ENCODE data around the gene ELK1.
A peak's percentile ranks its signal among the peaks of the same experiment; 100 is the strongest.

The ELK1 gene

DNA sequence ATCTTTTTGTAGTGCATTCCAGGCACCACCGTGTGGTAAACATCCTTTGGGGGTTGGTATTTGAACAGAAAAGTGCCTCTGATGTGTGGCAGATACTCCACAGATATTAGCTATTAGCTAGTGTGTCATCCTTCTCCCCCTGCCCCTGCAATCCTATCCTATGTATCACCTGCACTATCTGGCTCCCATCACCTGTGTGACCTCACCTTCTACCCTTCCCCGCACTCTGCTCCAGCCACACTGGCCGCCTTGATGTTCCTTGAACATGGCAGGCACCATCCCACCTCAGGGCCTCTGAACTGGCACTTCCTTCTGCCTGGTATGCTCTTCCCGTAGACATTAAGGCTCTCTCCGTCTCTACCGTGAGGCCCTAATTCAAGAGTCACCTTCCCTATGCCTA is 3.7 kb downstream of the ELK1 start:
- H3K27me3 ChIP-seq (ENCODE audit: control insufficient read depth, insufficient read depth, low read length, poor library complexity, severe bottlenecking), result no peaks in the 10 kb centered on the region
- no peaks in the 10 kb centered on the region for H3K36me3 ChIP-seq (ENCODE audit: control insufficient read depth, insufficient read depth, low read length)
- no peak overlapping the region for H3K4me3 ChIP-seq (ENCODE audit: insufficient read depth, low read depth, low read length)
- 92 to 94% methylated on average over 5 to 6 of the region's 6 CpGs for WGBS, 2 experiments
- no peaks in the 10 kb centered on the region for H3K9me3 ChIP-seq (ENCODE audit: control insufficient read depth, low read length)
- H3K27ac ChIP-seq (ENCODE audit: insufficient read depth, low read depth, low read length, poor library complexity, severe bottlenecking), result no peak overlapping the region
- peaks cover 5% of the 10 kb centered on the region for H3K4me1 ChIP-seq (ENCODE audit: control insufficient read depth, insufficient read depth, low read length)

DNA sequence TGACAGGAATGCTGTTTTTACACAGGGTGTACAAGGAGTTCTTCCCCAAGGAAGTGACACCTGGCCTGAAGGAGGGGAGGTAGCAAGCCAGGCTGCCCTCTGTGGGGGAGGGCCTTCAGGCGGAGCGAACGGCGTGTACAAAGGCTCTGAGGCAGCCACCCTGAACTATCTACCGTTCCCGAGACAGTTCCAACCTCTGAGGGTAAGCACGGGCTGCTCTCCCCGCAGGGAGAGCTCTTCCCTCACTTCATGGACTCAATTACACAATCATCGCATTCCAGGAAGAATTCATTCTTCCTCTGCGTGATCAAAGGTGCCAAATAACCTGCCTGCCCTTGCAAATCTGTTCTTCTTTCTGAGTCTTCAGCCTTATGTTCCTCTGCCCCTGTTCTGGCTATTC is 4.8 kb downstream of the ELK1 start:
- Histone ChIP-seq H3K9me3 (ENCODE audit: control insufficient read depth, low read length) (no peaks in the 10 kb centered on the region), H3K27me3 (ENCODE audit: control insufficient read depth, insufficient read depth, low read length, poor library complexity, severe bottlenecking) (no peaks in the 10 kb centered on the region), H3K4me3 (ENCODE audit: insufficient read depth, low read depth, low read length) (no peak overlapping the region), H3K27ac (ENCODE audit: insufficient read depth, low read depth, low read length, poor library complexity, severe bottlenecking) (no peak overlapping the region), H3K36me3 (ENCODE audit: control insufficient read depth, insufficient read depth, low read length) (peaks cover 8% of the 10 kb centered on the region), H3K4me1 (ENCODE audit: control insufficient read depth, insufficient read depth, low read length) (peaks cover 5% of the 10 kb centered on the region)
- WGBS, 2 experiments, result 88 to 93% methylated on average over 10 of the region's 10 CpGs

DNA sequence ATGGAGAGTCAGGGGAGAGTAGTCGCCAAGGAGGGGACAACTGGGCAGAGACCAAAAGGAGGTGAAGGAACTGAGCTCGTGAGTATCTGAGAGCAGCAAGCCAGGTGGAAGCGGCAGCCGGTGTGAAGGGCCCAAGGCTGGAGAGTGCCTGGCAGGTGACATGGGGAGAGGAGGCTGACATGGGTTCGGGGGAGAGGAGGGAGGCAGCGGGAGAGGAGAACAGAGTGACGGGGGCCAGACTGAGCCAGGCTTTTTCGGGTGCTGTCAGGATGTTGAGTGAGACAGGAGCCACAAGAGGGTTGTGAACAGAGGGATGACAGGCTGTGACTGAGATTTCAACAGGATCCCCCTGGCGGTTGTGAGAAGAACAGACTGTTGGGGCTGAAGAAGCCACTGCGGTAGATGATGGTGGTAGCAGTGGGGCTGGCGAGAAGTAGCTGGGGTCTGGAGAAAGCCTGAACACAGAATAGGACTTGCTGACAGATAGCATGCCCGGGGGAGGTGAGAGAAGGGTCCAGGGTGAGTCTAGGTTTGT is 5.7 kb downstream of the ELK1 start:
- H3K36me3 ChIP-seq (ENCODE audit: control insufficient read depth, insufficient read depth, low read length), result peaks cover 12% of the 10 kb centered on the region
- H3K4me3 ChIP-seq (ENCODE audit: insufficient read depth, low read depth, low read length), result no peak overlapping the region
- no peak overlapping the region for H3K27ac ChIP-seq (ENCODE audit: insufficient read depth, low read depth, low read length, poor library complexity, severe bottlenecking)
- WGBS, 2 experiments, result 67 to 70% methylated on average over 12 of the region's 12 CpGs
- H3K9me3 ChIP-seq (ENCODE audit: control insufficient read depth, low read length), result no peaks in the 10 kb centered on the region
- no peaks in the 10 kb centered on the region for H3K27me3 ChIP-seq (ENCODE audit: control insufficient read depth, insufficient read depth, low read length, poor library complexity, severe bottlenecking)
- H3K4me1 ChIP-seq (ENCODE audit: control insufficient read depth, insufficient read depth, low read length), result peaks cover 5% of the 10 kb centered on the region

DNA sequence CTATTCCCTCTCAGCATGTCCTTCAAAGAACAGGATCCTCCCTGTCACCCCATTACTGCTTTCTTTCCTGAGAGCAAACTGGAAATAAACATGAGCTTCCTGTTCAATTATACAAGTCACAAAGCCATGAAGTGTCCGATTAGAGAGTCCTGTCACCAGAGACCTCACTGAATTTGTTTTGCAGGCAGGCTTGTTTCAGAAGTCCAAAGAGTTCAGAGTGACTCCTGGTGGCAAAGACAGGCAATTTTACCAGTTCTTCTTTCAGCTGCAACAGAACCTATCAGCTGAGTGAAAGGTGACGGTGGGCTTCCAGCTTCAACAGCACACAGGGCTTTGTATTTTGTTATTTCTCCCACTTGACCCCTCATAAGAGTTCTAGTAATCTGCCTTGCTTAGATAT is 6.4 kb downstream of the ELK1 start:
- Histone ChIP-seq H3K27ac (ENCODE audit: insufficient read depth, low read depth, low read length, poor library complexity, severe bottlenecking) (no peak overlapping the region), H3K9me3 (ENCODE audit: control insufficient read depth, low read length) (no peaks in the 10 kb centered on the region), H3K4me1 (ENCODE audit: control insufficient read depth, insufficient read depth, low read length) (no peaks in the 10 kb centered on the region), H3K4me3 (ENCODE audit: insufficient read depth, low read depth, low read length) (no peak overlapping the region), H3K36me3 (ENCODE audit: control insufficient read depth, insufficient read depth, low read length) (peaks cover 19% of the 10 kb centered on the region), H3K27me3 (ENCODE audit: control insufficient read depth, insufficient read depth, low read length, poor library complexity, severe bottlenecking) (no peaks in the 10 kb centered on the region)
- 60 to 87% methylated on average over 2 of the region's 2 CpGs for WGBS, 2 experiments

DNA sequence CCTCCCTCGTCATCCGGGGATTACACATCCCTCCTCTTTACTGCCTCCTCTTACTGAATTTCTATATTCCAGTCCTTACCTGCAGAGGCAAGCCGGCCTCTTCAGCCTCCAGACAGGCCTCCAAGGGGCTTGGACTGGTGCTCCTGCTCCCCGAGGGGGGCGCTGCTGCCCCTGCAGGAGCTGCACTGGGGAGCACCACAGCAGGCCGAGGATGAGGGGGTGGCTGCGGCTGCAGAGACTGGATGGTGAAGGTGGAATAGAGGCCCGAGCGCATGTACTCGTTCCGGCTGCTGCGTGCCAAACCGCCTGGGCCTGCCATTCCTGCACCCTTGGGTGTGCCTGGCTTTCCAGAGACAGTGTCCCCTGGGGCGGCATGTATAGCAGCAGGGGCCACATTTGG is 11.5 kb downstream of the ELK1 start:
- Histone ChIP-seq H3K27me3 (ENCODE audit: control insufficient read depth, insufficient read depth, low read length, poor library complexity, severe bottlenecking) (no peaks in the 10 kb centered on the region), H3K36me3 (ENCODE audit: control insufficient read depth, insufficient read depth, low read length) (peaks cover 20% of the 10 kb centered on the region), H3K4me3 (ENCODE audit: insufficient read depth, low read depth, low read length) (no peak overlapping the region), H3K9me3 (ENCODE audit: control insufficient read depth, low read length) (no peaks in the 10 kb centered on the region), H3K27ac (ENCODE audit: insufficient read depth, low read depth, low read length, poor library complexity, severe bottlenecking) (no peak overlapping the region), H3K4me1 (ENCODE audit: control insufficient read depth, insufficient read depth, low read length) (peaks cover 4% of the 10 kb centered on the region)
- WGBS, 2 experiments, result 93 to 96% methylated on average over 14 of the region's 14 CpGs

DNA sequence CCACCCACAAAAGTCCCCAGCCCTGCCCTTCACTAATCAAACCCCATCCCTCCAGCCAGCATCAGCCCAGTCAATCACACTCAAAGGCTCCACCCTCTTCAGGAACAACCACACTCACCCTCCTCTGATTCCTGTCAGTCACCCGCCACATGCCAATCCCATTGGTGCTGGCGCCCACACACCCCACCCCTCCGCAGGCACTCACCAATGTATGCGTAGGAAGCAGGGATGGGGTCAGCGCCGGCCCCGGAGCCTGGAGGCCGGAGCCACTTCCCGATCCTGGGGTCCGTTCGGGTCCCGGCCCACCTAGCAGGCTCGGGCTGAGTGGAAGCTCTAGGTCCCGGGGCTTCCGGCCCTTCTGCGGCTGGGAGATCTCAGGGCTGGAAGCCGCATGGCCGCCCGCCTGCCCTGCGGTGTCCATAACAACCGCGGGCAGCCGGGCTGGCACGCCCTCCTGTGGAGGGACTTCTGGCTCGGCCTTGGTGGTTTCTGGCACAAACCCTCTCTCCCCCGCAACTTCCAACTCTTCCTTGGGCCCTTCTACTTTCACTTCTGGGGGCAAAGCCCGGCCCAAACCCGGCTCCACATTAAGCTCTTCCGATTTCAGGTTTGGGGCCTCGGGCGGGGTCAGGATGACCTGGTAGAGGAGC is 12.7 kb downstream of the ELK1 start:
- Histone ChIP-seq H3K9me3 (ENCODE audit: control insufficient read depth, low read length) (no peaks in the 10 kb centered on the region), H3K27ac (ENCODE audit: insufficient read depth, low read depth, low read length, poor library complexity, severe bottlenecking) (no peak overlapping the region), H3K4me1 (ENCODE audit: control insufficient read depth, insufficient read depth, low read length) (peaks cover 4% of the 10 kb centered on the region), H3K4me3 (ENCODE audit: insufficient read depth, low read depth, low read length) (peak overlapping the region; percentile 6), H3K27me3 (ENCODE audit: control insufficient read depth, insufficient read depth, low read length, poor library complexity, severe bottlenecking) (no peaks in the 10 kb centered on the region), H3K36me3 (ENCODE audit: control insufficient read depth, insufficient read depth, low read length) (peaks cover 20% of the 10 kb centered on the region)
- 77 to 84% methylated on average over 31 of the region's 31 CpGs for WGBS, 2 experiments

DNA sequence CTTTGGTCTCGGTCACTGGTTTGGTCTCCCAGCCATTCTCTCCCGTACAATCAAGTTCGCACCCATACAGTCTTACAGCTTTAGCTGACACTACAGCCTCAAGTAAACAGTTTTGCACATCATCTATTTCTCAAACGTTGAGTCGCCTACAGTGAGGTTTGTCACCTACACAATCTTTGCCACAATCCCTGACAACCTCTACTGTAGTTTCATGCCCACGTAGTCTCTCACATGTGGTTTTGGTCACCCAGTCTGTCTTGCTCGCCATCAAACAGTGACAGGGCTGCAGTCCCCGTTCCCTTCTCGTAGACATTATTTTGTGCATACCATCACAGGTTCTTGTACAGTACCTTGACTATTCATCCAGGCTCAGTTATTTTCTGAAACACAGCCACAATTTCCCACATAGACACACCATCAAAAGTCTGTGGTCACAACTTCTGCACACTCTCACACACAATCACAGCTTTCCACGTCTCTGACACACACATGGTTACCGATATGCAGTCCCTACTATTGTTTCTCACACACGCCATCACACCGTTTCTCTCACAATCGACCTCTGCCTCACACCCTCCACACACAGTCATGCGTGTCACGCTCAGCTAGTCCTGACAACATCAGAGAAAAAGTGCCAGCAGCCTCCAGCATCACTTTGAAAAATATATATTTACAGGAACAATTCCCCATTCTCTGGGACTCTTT is 15.3 kb downstream of the ELK1 start:
- Histone ChIP-seq H3K9me3 (ENCODE audit: control insufficient read depth, low read length) (no peaks in the 10 kb centered on the region), H3K4me1 (ENCODE audit: control insufficient read depth, insufficient read depth, low read length) (peaks cover 4% of the 10 kb centered on the region), H3K36me3 (ENCODE audit: control insufficient read depth, insufficient read depth, low read length) (peaks cover 10% of the 10 kb centered on the region), H3K27ac (ENCODE audit: insufficient read depth, low read depth, low read length, poor library complexity, severe bottlenecking) (no peak overlapping the region), H3K27me3 (ENCODE audit: control insufficient read depth, insufficient read depth, low read length, poor library complexity, severe bottlenecking) (no peaks in the 10 kb centered on the region), H3K4me3 (ENCODE audit: insufficient read depth, low read depth, low read length) (no peak overlapping the region)
- WGBS, 2 experiments, result 94 to 96% methylated on average over 16 of the region's 16 CpGs

DNA sequence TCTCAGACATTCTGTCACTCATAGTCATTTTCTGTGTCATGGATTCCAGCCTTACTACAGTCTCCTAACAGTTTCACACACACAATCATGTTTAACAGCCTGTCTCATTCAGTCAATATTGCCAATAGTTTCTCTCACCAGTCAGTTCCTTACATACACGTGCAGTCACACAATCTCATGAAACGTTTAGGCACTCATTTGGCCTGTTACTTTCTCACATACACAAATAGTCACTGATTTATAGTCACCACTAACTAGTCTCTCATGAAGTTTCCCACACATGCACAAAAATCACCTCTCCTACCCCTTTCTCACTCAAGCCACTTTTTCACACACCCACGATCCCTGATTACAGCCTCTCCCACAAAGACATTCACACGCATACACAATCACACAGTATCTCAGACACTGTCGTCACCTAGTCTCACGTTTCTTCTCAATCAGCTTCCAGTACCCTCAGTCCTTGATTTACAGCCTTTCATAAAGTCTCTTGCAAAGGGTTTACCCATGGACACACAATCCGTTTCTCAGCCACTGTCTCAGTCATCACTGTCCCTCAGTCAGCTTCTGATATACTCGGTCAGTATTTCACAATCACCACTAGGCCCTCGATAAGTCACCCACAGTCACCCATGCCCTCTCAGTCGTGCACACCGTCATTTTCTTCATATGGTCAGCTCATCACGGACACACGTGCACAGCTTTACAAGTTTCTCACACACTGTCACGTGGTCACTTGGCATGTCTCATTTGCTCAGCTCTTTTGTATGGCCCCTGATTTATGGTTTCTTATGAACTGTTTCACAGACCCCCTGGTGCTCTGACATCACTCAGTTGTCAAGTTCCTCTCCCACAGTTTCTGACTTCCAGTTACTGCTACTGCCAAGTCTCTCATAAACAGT is 16.4 kb downstream of the ELK1 start:
- Histone ChIP-seq H3K4me1 (ENCODE audit: control insufficient read depth, insufficient read depth, low read length) (peaks cover 4% of the 10 kb centered on the region), H3K27me3 (ENCODE audit: control insufficient read depth, insufficient read depth, low read length, poor library complexity, severe bottlenecking) (no peaks in the 10 kb centered on the region), H3K27ac (ENCODE audit: insufficient read depth, low read depth, low read length, poor library complexity, severe bottlenecking) (no peak overlapping the region), H3K9me3 (ENCODE audit: control insufficient read depth, low read length) (no peaks in the 10 kb centered on the region), H3K36me3 (ENCODE audit: control insufficient read depth, insufficient read depth, low read length) (peaks cover under 1% of the 10 kb centered on the region), H3K4me3 (ENCODE audit: insufficient read depth, low read depth, low read length) (no peak overlapping the region)
- 86 to 89% methylated on average over 14 of the region's 14 CpGs for WGBS, 2 experiments

DNA sequence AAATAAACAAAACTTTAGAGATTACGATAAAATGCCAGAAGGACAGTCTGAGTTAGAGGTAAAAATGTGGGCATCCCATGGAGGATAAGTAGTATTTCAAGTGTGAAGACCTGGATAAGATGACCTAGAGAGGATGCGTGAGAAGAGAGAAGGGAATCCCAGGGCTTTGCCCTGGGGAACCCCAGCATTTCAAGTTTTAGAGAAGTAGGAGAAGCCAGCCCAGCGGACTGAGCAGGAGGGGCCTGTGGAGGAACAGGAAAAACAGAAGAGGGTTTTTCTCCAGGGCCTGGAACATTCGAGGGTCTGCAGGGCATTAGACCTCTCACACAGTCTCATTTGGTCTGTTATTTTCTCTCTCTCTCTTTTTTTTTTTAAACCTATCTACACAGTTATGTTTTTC is 17.7 kb downstream of the ELK1 start:
- Histone ChIP-seq H3K36me3 (ENCODE audit: control insufficient read depth, insufficient read depth, low read length) (no peaks in the 10 kb centered on the region), H3K27ac (ENCODE audit: insufficient read depth, low read depth, low read length, poor library complexity, severe bottlenecking) (no peak overlapping the region), H3K4me1 (ENCODE audit: control insufficient read depth, insufficient read depth, low read length) (peaks cover 4% of the 10 kb centered on the region), H3K9me3 (ENCODE audit: control insufficient read depth, low read length) (no peaks in the 10 kb centered on the region), H3K27me3 (ENCODE audit: control insufficient read depth, insufficient read depth, low read length, poor library complexity, severe bottlenecking) (no peaks in the 10 kb centered on the region), H3K4me3 (ENCODE audit: insufficient read depth, low read depth, low read length) (no peak overlapping the region)
- 67 to 71% methylated on average over 4 of the region's 4 CpGs for WGBS, 2 experiments

DNA sequence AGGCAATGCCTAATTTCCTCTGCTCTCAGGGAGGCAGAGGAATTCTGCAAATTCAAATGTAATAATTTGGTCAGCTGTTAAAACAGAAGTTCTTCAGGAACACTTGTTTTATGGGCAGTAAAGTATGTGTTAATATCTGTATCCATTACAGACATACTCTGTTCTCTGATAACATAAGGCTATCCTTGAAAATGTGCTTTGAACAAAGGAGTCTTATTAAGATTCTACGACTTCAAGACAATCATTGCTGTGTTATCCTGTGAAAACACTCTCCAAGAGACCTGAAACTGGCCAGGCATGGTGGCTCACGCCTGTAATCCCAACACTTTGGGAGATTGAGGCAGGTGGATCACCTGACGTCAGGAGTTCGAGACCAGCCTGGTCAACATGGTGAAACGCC is 18.7 kb downstream of the ELK1 start:
- WGBS, 2 experiments, result 94 to 97% methylated on average over 5 of the region's 5 CpGs

More for the DNA sequence above, 18.7 kb downstream of the ELK1 start:
- H3K27ac ChIP-seq (ENCODE audit: insufficient read depth, low read depth, low read length, poor library complexity, severe bottlenecking), result no peak overlapping the region
- no peak overlapping the region for H3K4me3 ChIP-seq (ENCODE audit: insufficient read depth, low read depth, low read length)
- peaks cover 1% of the 10 kb centered on the region for H3K4me1 ChIP-seq (ENCODE audit: control insufficient read depth, insufficient read depth, low read length)
- H3K9me3 ChIP-seq (ENCODE audit: control insufficient read depth, low read length), result no peaks in the 10 kb centered on the region
- no peaks in the 10 kb centered on the region for H3K36me3 ChIP-seq (ENCODE audit: control insufficient read depth, insufficient read depth, low read length)
- no peaks in the 10 kb centered on the region for H3K27me3 ChIP-seq (ENCODE audit: control insufficient read depth, insufficient read depth, low read length, poor library complexity, severe bottlenecking)
